22Rv1 (cell line): ENCODE data around the gene GFRA4.

Experiments used
- ZFX ChIP-seq: fragments of 450-650 bp; IDR thresholded peaks from 2 replicates; pipeline ENCODE4 v1.6.1; 2017; ENCODE audit warnings: antibody characterized with exemption, borderline replicate concordance
- TF ChIP-seq, protein P1 (sequence below): fragments of 450-650 bp; IDR thresholded peaks from 2 replicates; pipeline ENCODE4 v1.5.1; 2017; ENCODE audit warnings: mild to moderate bottlenecking

DNA sequence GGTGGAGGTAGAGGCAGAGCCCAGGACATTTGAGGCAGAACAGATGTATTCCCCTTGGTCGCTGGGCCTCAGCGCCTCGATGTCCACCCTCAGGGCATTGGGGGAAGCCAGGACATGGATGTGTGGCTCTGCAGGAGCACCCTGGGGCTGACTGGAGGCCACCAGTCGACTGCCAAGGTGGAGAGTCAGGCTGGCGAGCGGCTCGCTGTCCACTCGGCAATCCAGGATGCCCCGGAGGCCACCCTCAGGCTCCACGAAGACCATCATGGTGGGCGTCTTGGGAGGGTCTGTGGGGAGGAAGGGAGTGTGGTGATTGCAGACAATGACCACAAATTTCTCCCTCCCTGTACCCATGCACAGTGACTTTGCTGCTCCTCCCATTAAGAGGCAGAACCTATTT, 26.8 kb upstream of the GFRA4 start:
- TF ChIP-seq, protein P1, sequence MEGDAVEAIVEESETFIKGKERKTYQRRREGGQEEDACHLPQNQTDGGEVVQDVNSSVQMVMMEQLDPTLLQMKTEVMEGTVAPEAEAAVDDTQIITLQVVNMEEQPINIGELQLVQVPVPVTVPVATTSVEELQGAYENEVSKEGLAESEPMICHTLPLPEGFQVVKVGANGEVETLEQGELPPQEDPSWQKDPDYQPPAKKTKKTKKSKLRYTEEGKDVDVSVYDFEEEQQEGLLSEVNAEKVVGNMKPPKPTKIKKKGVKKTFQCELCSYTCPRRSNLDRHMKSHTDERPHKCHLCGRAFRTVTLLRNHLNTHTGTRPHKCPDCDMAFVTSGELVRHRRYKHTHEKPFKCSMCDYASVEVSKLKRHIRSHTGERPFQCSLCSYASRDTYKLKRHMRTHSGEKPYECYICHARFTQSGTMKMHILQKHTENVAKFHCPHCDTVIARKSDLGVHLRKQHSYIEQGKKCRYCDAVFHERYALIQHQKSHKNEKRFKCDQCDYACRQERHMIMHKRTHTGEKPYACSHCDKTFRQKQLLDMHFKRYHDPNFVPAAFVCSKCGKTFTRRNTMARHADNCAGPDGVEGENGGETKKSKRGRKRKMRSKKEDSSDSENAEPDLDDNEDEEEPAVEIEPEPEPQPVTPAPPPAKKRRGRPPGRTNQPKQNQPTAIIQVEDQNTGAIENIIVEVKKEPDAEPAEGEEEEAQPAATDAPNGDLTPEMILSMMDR = no peak
- TF ChIP-seq ZFX = no peak
